HG03097 (cell line): ENCODE results near the gene MVK.

Experiments
- ATAC-seq: cut with Tn5 transposase; IDR thresholded peaks from one replicate; pipeline ENCODE4 v1.9.1; 2021; ENCODE audit not compliant: unreplicated experiment, low FRiP score

Gene MVK

GRCh38 chr12:109563291-109564284 is 10.0 kb upstream of the MVK start:
- ATAC-seq: no peak

GRCh38 chr12:109566424-109566823 is 7.2 kb upstream of the MVK start:
- ATAC-seq: no peak

- ATAC-seq: no peak
Observed at GRCh38 chr12:109567296-109567695, 6.3 kb upstream of the MVK start.

GRCh38 chr12:109567967-109568366 is 5.6 kb upstream of the MVK start:
- no peak for ATAC-seq

- ATAC-seq: no peak
Observed at GRCh38 chr12:109568486-109568885, 5.1 kb upstream of the MVK start.

- no peak for ATAC-seq
Observed at GRCh38 chr12:109571773-109572505, 1.7 kb upstream of the MVK start.

- ATAC-seq: no peak
Observed at GRCh38 chr12:109572506-109572845, 1.1 kb upstream of the MVK start.

GRCh38 chr12:109573914-109574244 is 285 bp downstream of the MVK start:
- ATAC-seq: no peak

- no peak for ATAC-seq
Observed at GRCh38 chr12:109575683-109576082, 2.1 kb downstream of the MVK start.

- ATAC-seq: no peak
Observed at GRCh38 chr12:109577311-109577710, 3.7 kb downstream of the MVK start.

- no peak for ATAC-seq
Observed at GRCh38 chr12:109578330-109578927, 4.8 kb downstream of the MVK start.

GRCh38 chr12:109579639-109580038 is 6.0 kb downstream of the MVK start:
- ATAC-seq: no peak

GRCh38 chr12:109580272-109580671 is 6.7 kb downstream of the MVK start:
- ATAC-seq: no peak

GRCh38 chr12:109580684-109581333 is 7.2 kb downstream of the MVK start:
- ATAC-seq: no peak

- ATAC-seq: no peak
Observed at GRCh38 chr12:109581334-109581691, 7.7 kb downstream of the MVK start.

- ATAC-seq: no peak
Observed at GRCh38 chr12:109581856-109582255, 8.3 kb downstream of the MVK start.

- ATAC-seq: no peak
Observed at GRCh38 chr12:109582636-109583035, 9.0 kb downstream of the MVK start.

GRCh38 chr12:109583733-109584132 is 10.1 kb downstream of the MVK start:
- no peak for ATAC-seq

GRCh38 chr12:109586385-109587296 is 13.0 kb downstream of the MVK start:
- ATAC-seq: no peak

- no peak for ATAC-seq
Observed at GRCh38 chr12:109587921-109588320, 14.3 kb downstream of the MVK start.
